Right cardiac atrium (tissue), 5 donors: ENCODE measurements around the gene MXD3. TPM values are rescaled to one million over a fixed set of nuclear protein-coding genes. Genes with fewer than 3 reads are reported as not detected.

Experiments used
- ATAC-seq, 2 donors: fragments of 200-7000 bp; cut with Tn5 transposase; one replicate each; pipeline versions ENCODE4 v1.8.0 to v1.9.1; 2020; ENCODE audit warnings: moderate library complexity in 2 of 2, mild to moderate bottlenecking in 1 of 2
- DNase-seq, 3 donors: peaks; one replicate each; pipeline ENCODE4 v3.0.0-alpha.2; 2020
- H3K27ac ChIP-seq: one replicate; pipeline ENCODE4 v1.5.1; 2013; ENCODE audit warnings: mild to moderate bottlenecking, low read length, control low read depth, moderate library complexity
- H3K27me3 ChIP-seq: one replicate; pipeline ENCODE4 v1.6.1; 2013; ENCODE audit not compliant: control insufficient read depth, insufficient read depth
- H3K4me1 ChIP-seq: one replicate; pipeline ENCODE4 v1.6.1; 2013; ENCODE audit warnings: low read length; ENCODE audit not compliant: control insufficient read depth, insufficient read depth
- H3K4me3 ChIP-seq: one replicate; pipeline ENCODE4 v1.5.1; 2013; ENCODE audit warnings: low read length, control low read depth
- H3K9me3 ChIP-seq: one replicate; pipeline ENCODE4 v1.6.1; 2013; ENCODE audit warnings: low read length; ENCODE audit not compliant: control insufficient read depth
- WGBS: extraction: QIAGEN DNeasy Blood & Tissue Kit; methylation state at CpG from one replicate; pipeline ENCODE4 v1.1.7; 2013; 5-methylcytosine and 5-hydroxymethylcytosine counted together
- intact Hi-C, 4 donors: fragments of 100-400 bp; cut with DNase I; formaldehyde crosslinking; loops; one replicate each; pipeline versions ENCODE4 v1.11.0 to v1.14.0; 2022 to 2023
- polyA plus RNA-seq: library from polyadenylated mRNA; stranded (reverse); fragments of 200-250 nt; gene quantifications from one replicate; pipeline ENCODE4 v1.2.3, GENCODE V29; 2013
- total RNA-seq, 4 donors: library from RNA; stranded (reverse); fragmentation: NEBNext Ultra II Directional; extraction: Animal tissue kit (Norgen Biotek cat#: 25700); gene quantifications; one replicate each; pipeline ENCODE4 v1.2.1, GENCODE V29; 2021
- donor health status: healthy with polysubstance abuse.
- donor health status: DM: no; HTN: yes; CAD: no.
- donor health status: DM: no; HTN: no; CAD: no.
- donor health status: DM: no; HTN: yes; CAD: no; lungs with severe emphysema.
- donor health status: DM: yes; HTN: yes; CAD: no.

Gene MXD3
- total and polyA plus RNA-seq, 5 donors, result 1.7 to 3.6 (median 2.4) TPM

- Histone ChIP-seq H3K27me3 (no peaks in the 10 kb centered on the region), H3K4me1 (peaks cover 18% of the 10 kb centered on the region), H3K27ac (no peak overlapping the region), H3K9me3 (no peaks in the 10 kb centered on the region), H3K4me3 (no peak overlapping the region)
- ATAC-seq (no peak), DNase-seq (no peak)
- intact Hi-C loops, result loop anchor here in 1 of 4 donors (10.0 kb wide), 1 partner anchor 187 kb away; no protein-coding TSS in a partner anchor
- 66% methylated on average over 7 of the region's 7 CpGs for WGBS
These were observed 10.1 kb downstream of the MXD3 start for GRCh38 chr5:177301503-177302165.

- H3K27ac ChIP-seq, result no peak overlapping the region
- H3K4me1 ChIP-seq, result peaks cover 23% of the 10 kb centered on the region
- no peaks in the 10 kb centered on the region for H3K27me3 ChIP-seq
- no peaks in the 10 kb centered on the region for H3K9me3 ChIP-seq
- DNase-seq, result no peak
- 85% methylated on average over 2 of the region's 2 CpGs for WGBS
- intact Hi-C loops, result loop anchor here in 1 of 4 donors (10.0 kb wide), 1 partner anchor 186 kb away; no protein-coding TSS in a partner anchor
- H3K4me3 ChIP-seq, result no peak overlapping the region
- ATAC-seq, result no peak
These were observed 10.7 kb downstream of the MXD3 start for GRCh38 chr5:177300951-177301350.

GRCh38 chr5:177300236-177300880 lies 11.3 kb downstream of the MXD3 start:
- peaks cover 24% of the 10 kb centered on the region for H3K4me1 ChIP-seq
- H3K27me3 ChIP-seq, result no peaks in the 10 kb centered on the region
- ATAC-seq (peak; percentile 59 to 74), DNase-seq (peak; percentile 70 to 80 (median 79))
- intact Hi-C loops, result loop anchor here in 1 of 4 donors (10.0 kb wide), 1 partner anchor 186 kb away; no protein-coding TSS in a partner anchor
- no peaks in the 10 kb centered on the region for H3K9me3 ChIP-seq
- H3K4me3 ChIP-seq, result no peak overlapping the region
- H3K27ac ChIP-seq, result peak overlapping the region; percentile 81
- WGBS, result 13% methylated on average over 4 of the region's 4 CpGs

- peaks cover 24% of the 10 kb centered on the region for H3K4me1 ChIP-seq
- WGBS, result 73% methylated on average over 9 of the region's 9 CpGs
- peak overlapping the region; percentile 62 for H3K27ac ChIP-seq
- H3K27me3 ChIP-seq, result no peaks in the 10 kb centered on the region
- no peaks in the 10 kb centered on the region for H3K9me3 ChIP-seq
- ATAC-seq (no peak), DNase-seq (no peak)
- intact Hi-C loops, result loop anchor here in 1 of 4 donors (10.0 kb wide), 1 partner anchor 185 kb away; no protein-coding TSS in a partner anchor
- no peak overlapping the region for H3K4me3 ChIP-seq
These were observed 12.0 kb downstream of the MXD3 start for GRCh38 chr5:177299697-177300096.

GRCh38 chr5:177297922-177298321 lies 13.8 kb downstream of the MXD3 start:
- ATAC-seq (no peak), DNase-seq (no peak)
- Histone ChIP-seq H3K27ac (no peak overlapping the region), H3K9me3 (no peaks in the 10 kb centered on the region), H3K27me3 (no peaks in the 10 kb centered on the region), H3K4me1 (peaks cover 20% of the 10 kb centered on the region), H3K4me3 (no peak overlapping the region)
- 83% methylated on average over 2 of the region's 2 CpGs for WGBS
- intact Hi-C loops, result no loop called here

- DNase-seq (no peak), ATAC-seq (no peak)
- Histone ChIP-seq H3K4me3 (no peak overlapping the region), H3K4me1 (peaks cover 9% of the 10 kb centered on the region), H3K27ac (no peak overlapping the region), H3K9me3 (no peaks in the 10 kb centered on the region), H3K27me3 (no peaks in the 10 kb centered on the region)
- intact Hi-C loops, result no loop called here
- WGBS, result 36% methylated on average over 4 of the region's 4 CpGs
These were observed 15.1 kb downstream of the MXD3 start for GRCh38 chr5:177296581-177296980.

GRCh38 chr5:177295924-177296323 lies 15.8 kb downstream of the MXD3 start:
- peak in 1 of 3 donors; percentile 62 for DNase-seq
- intact Hi-C loops, result no loop called here
- 85% methylated on average over 9 of the region's 9 CpGs for WGBS
- Histone ChIP-seq H3K27me3 (no peaks in the 10 kb centered on the region), H3K9me3 (no peaks in the 10 kb centered on the region), H3K4me3 (no peak overlapping the region), H3K27ac (no peak overlapping the region), H3K4me1 (peaks cover 6% of the 10 kb centered on the region)
- ATAC-seq, result no peak

- Histone ChIP-seq H3K9me3 (no peaks in the 10 kb centered on the region), H3K4me3 (no peak overlapping the region), H3K27ac (no peak overlapping the region), H3K4me1 (peaks cover 6% of the 10 kb centered on the region), H3K27me3 (no peaks in the 10 kb centered on the region)
- intact Hi-C loops, result no loop called here
- ATAC-seq (no peak), DNase-seq (no peak)
- WGBS, result 59% methylated on average over 3 of the region's 3 CpGs
These were observed 17.1 kb downstream of the MXD3 start for GRCh38 chr5:177294632-177295031.

- no peaks in the 10 kb centered on the region for H3K9me3 ChIP-seq
- DNase-seq (peak in 1 of 3 donors; percentile 9), ATAC-seq (no peak)
- intact Hi-C loops, result no loop called here
- peaks cover 6% of the 10 kb centered on the region for H3K4me1 ChIP-seq
- 95% methylated on average over 12 of the region's 12 CpGs for WGBS
- H3K27ac ChIP-seq, result no peak overlapping the region
- no peaks in the 10 kb centered on the region for H3K27me3 ChIP-seq
- H3K4me3 ChIP-seq, result no peak overlapping the region
These were observed 17.7 kb downstream of the MXD3 start for GRCh38 chr5:177293819-177294581.

- WGBS, result 94% methylated on average over 7 of the region's 7 CpGs
- intact Hi-C loops, result no loop called here
- no peaks in the 10 kb centered on the region for H3K9me3 ChIP-seq
These were observed 20.0 kb downstream of the MXD3 start for GRCh38 chr5:177291735-177292134.

More at GRCh38 chr5:177291735-177292134, 20.0 kb downstream of the MXD3 start:
- ATAC-seq, result no peak
- no peaks in the 10 kb centered on the region for H3K27me3 ChIP-seq
- DNase-seq, result no peak
- H3K27ac ChIP-seq, result no peak overlapping the region
- no peak overlapping the region for H3K4me3 ChIP-seq
- H3K4me1 ChIP-seq, result peaks cover 6% of the 10 kb centered on the region
